Posterior cingulate gyrus (tissue), 11 donors: Measurements from ENCODE around the gene TRIM69.

Experiments used
- DNase-seq, 10 donors: peaks; one replicate each; pipeline versions ENCODE4 v3.0.0 to v3.0.0-alpha.2; 2020 to 2021; ENCODE audit warnings: mixed read lengths in 3 of 10
- intact Hi-C: fragments of 100-400 bp; cut with DNase I; formaldehyde crosslinking; loops from one replicate; pipeline ENCODE4 v1.15.1; 2023

The TRIM69 gene

GRCh38 chr15:44798826-44799225 lies 62.5 kb downstream of the TRIM69 start:
- no peak for DNase-seq
- intact Hi-C loops = no loop called here

- intact Hi-C loops = no loop called here
- DNase-seq = no peak
Observed at GRCh38 chr15:44801364-44801763, 65.0 kb downstream of the TRIM69 start.

GRCh38 chr15:44801797-44802196 lies 65.5 kb downstream of the TRIM69 start:
- DNase-seq = no peak
- intact Hi-C loops = no loop called here

GRCh38 chr15:44802336-44802735 lies 66.0 kb downstream of the TRIM69 start:
- DNase-seq = no peak
- intact Hi-C loops = no loop called here

- intact Hi-C loops = no loop called here
Observed at GRCh38 chr15:44804298-44805046, 68.1 kb downstream of the TRIM69 start.

GRCh38 chr15:44808557-44808956 lies 72.2 kb downstream of the TRIM69 start:
- intact Hi-C loops = no loop called here
- DNase-seq = no peak

More at GRCh38 chr15:44804298-44805046, 68.1 kb downstream of the TRIM69 start:
- no peak for DNase-seq

- intact Hi-C loops = no loop called here
- no peak for DNase-seq
Observed at GRCh38 chr15:44810237-44810636, 73.9 kb downstream of the TRIM69 start.

- intact Hi-C loops = no loop called here
- no peak for DNase-seq
Observed at GRCh38 chr15:44811337-44811736, 75.0 kb downstream of the TRIM69 start.

GRCh38 chr15:44812029-44812517 lies 75.7 kb downstream of the TRIM69 start:
- DNase-seq = no peak
- intact Hi-C loops = no loop called here

- DNase-seq = no peak
- intact Hi-C loops = no loop called here
Observed at GRCh38 chr15:44813231-44813630, 76.9 kb downstream of the TRIM69 start.
